Astrocyte (in vitro differentiated cells and primary cell): Measurements from ENCODE around the gene COX10.

Experiments
- CTCF ChIP-seq: IDR thresholded peaks from 2 replicates; pipeline ENCODE4 v1.5.1; 2011; ENCODE audit warnings: low read depth, mild to moderate bottlenecking, inconsistent platforms, low read length, moderate library complexity; ENCODE audit not compliant: insufficient read depth
- EZH2 ChIP-seq: IDR thresholded peaks from 2 replicates; pipeline ENCODE4 v1.6.1; 2012; ENCODE audit warnings: mild to moderate bottlenecking, low read length, inconsistent platforms; ENCODE audit not compliant: insufficient read depth

GRCh38 chr17:14057591-14057990, 11.7 kb upstream of the COX10 start:
- TF ChIP-seq CTCF (no peak), EZH2 (no peak)
